ENCODE measurements around the gene GGACT. TPM values are rescaled to one million over a fixed set of nuclear protein-coding genes. Genes with fewer than 3 reads are reported as not detected.
A peak's percentile ranks its signal among the peaks of the same experiment; 100 is the strongest.

Gene GGACT
- total RNA-seq, 4 donors from 2014 or later = 1.9 to 8.7 (median 5.6) TPM

DNA sequence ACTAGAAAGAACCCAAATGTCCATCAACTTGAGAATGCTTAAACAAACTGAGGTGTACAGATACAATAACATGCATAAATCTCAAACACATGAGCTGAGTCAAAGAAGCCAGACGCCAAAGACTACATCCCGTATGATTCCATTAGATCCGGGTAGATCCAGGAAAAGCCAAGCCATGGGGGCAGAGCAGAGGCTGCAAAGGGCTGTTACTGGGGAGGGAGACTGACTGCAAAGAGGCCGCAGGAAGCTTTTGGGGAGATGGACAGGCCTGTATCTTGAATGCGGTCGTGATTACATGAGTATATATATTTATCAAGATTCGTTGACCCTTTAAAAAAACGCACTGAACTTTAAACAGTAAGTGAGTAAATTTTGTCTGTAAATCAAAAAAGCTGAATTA lies 28.7 kb downstream of the GGACT start:
- Histone ChIP-seq H3K27ac (no peak overlapping the region), H3K4me3 (replicated peaks in 1 of 3) (no peak overlapping the region), H3K36me3 (no peaks in the 10 kb centered on the region), H3K4me1 (no peaks in the 10 kb centered on the region), H3K9me3 (no peaks in the 10 kb centered on the region), H3K27me3 (no peaks in the 10 kb centered on the region)
- DNase-seq = no peak
- intact Hi-C loops (cut with DNase I) = no loop called here
- WGBS, 2 donors = 90 to 91% methylated on average over 8 of the region's 8 CpGs
- TF ChIP-seq POLR2A (IDR thresholded peaks at IDR 0.05) (no peak), CTCF (IDR thresholded peaks at IDR 0.05) (no peak)

- TF ChIP-seq POLR2A (IDR thresholded peaks at IDR 0.05) (no peak), CTCF (IDR thresholded peaks at IDR 0.05) (no peak)
- H3K36me3 ChIP-seq = no peaks in the 10 kb centered on the region
- peaks cover 0 to 3% of the 10 kb centered on the region in 2 donors for H3K4me1 ChIP-seq
- no peak overlapping the region for H3K4me3 ChIP-seq (replicated peaks in 1 of 3)
- no peak overlapping the region for H3K27ac ChIP-seq
- H3K27me3 ChIP-seq = no peaks in the 10 kb centered on the region
- DNase-seq = no peak
- no peaks in the 10 kb centered on the region for H3K9me3 ChIP-seq
- intact Hi-C loops (cut with DNase I) = no loop called here
- WGBS, 2 donors = 92 to 93% methylated on average over 11 of the region's 11 CpGs
These were observed 35.8 kb downstream of the GGACT start for GRCh38 chr13:100552755-100553154.

- no peak for TF ChIP-seq POLR2A (IDR thresholded peaks at IDR 0.05)
- TF ChIP-seq CTCF (IDR thresholded peaks at IDR 0.05) = no peak
- 92 to 94% methylated on average over 5 to 9 of the region's 9 CpGs for WGBS, 2 donors
- Histone ChIP-seq H3K4me1 (peaks cover 0 to 6% of the 10 kb centered on the region in 2 donors), H3K27me3 (no peaks in the 10 kb centered on the region), H3K27ac (no peak overlapping the region), H3K9me3 (no peaks in the 10 kb centered on the region), H3K36me3 (no peaks in the 10 kb centered on the region), H3K4me3 (replicated peaks in 1 of 3) (no peak overlapping the region)
- no peak for DNase-seq
- intact Hi-C loops (cut with DNase I) = no loop called here
These were observed 39.3 kb downstream of the GGACT start for GRCh38 chr13:100549316-100549715.

DNA sequence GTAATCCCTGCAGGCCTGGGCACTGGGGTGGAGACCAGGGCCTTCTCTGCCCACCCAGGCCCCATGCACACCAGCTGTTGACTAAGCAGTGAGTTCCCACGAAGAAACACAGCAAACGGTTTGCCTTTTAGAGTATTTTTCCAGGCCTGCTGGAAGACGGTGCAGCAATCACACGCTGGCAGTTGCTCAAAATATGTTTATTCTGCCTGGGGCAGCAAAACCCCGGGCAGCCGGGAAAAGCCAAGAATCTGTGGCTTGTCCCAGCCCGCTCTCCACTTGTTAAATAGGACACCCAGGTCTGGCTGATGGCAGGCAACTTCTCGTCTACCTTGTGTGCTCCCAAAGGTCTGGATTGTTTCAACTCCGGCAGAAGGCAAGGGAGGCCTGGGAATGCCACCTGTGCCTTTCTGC lies 40.8 kb downstream of the GGACT start:
- Histone ChIP-seq H3K27me3 (no peaks in the 10 kb centered on the region), H3K36me3 (no peaks in the 10 kb centered on the region), H3K9me3 (no peaks in the 10 kb centered on the region), H3K4me3 (replicated peaks in 1 of 3) (no peak overlapping the region), H3K27ac (peak overlapping the region in 1 of 3 donors; percentile 42), H3K4me1 (peaks cover 0 to 6% of the 10 kb centered on the region in 2 donors)
- WGBS, 2 donors = 38 to 49% methylated on average over 9 of the region's 9 CpGs
- peak; percentile 48 to 71 for DNase-seq
- intact Hi-C loops (cut with DNase I) = no loop called here
- TF ChIP-seq POLR2A (IDR thresholded peaks at IDR 0.05) = no peak
- no peak for TF ChIP-seq CTCF (IDR thresholded peaks at IDR 0.05)

DNA sequence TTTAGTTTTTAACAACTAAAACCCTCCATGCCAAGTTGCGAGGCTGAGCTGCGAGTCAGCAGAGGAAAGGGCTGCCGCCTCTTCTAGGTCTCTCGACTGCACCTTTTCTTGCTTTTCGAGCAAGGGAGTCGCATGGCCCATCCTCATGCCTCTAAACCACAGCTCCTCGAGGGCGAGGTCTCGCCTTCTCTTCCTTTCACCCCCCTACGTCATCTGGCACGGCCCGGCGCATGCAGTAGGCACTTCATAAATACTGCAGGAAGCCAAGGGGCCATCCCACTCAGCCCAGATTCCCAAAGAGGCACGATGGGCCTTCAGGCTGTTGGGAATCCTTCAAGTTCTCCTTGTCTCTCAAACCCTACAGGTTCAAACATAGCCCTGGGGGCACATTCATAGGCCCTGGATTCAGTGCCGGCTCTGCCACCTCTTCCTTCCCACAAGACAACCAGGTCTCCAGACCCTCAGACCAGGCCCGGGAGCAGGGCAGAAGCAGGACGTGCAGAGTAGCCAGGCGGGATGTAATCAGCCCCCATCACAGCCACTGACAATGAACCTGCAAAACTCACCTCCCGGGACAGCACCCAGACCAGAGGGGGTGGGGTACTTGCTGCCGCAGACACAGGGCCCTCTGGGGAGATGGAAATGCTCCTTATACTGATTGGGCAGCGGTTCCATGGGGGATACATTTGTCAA lies 41.7 kb downstream of the GGACT start:
- intact Hi-C loops (cut with DNase I) = no loop called here
- Histone ChIP-seq H3K4me3 (replicated peaks in 1 of 3) (no peak overlapping the region), H3K27ac (no peak overlapping the region), H3K36me3 (no peaks in the 10 kb centered on the region), H3K27me3 (no peaks in the 10 kb centered on the region), H3K9me3 (no peaks in the 10 kb centered on the region), H3K4me1 (peaks cover 0 to 6% of the 10 kb centered on the region in 2 donors)
- TF ChIP-seq POLR2A (IDR thresholded peaks at IDR 0.05) (no peak), CTCF (IDR thresholded peaks at IDR 0.05) (no peak)
- 94 to 98% methylated on average over 20 to 21 of the region's 21 CpGs for WGBS, 2 donors
- no peak for DNase-seq

Data from thyroid gland (tissue), 4 donors.